Activated CD4-positive, alpha-beta memory T cell treated with anti-CD3 and anti-CD28 coated beads for 36 hours (primary cell): ENCODE data around the gene CALN1. TPM values are rescaled to one million over a fixed set of nuclear protein-coding genes. Genes with fewer than 3 reads are reported as not detected.

Experiments
- CTCF ChIA-PET: fragments of 350-600 bp; sonication (Branson Sonifier 250); formaldehyde crosslinking; loops from one replicate; lab custom pipeline; 2021; ENCODE audit warnings: antibody characterized with exemption, inconsistent platforms; lab: Charles Lee
- POLR2A ChIA-PET: fragments of 350-600 bp; sonication (Branson Sonifier 250); formaldehyde crosslinking; loops from one replicate; lab custom pipeline; 2021; ENCODE audit warnings: antibody characterized with exemption; lab: Charles Lee
- DNase-seq: peaks from one replicate; pipeline ENCODE4 v3.0.0-alpha.2; 2020
- H3K27ac Mint-ChIP-seq: one replicate; pipeline ENCODE4 v1.8.0; 2021; ENCODE audit warnings: mixed read lengths
- H3K27me3 Mint-ChIP-seq: one replicate; pipeline ENCODE4 v1.8.0; 2021; ENCODE audit warnings: mixed read lengths
- H3K36me3 Mint-ChIP-seq: one replicate; pipeline ENCODE4 v1.8.0; 2021; ENCODE audit warnings: mixed read lengths
- H3K4me1 Mint-ChIP-seq: one replicate; pipeline ENCODE4 v1.8.0; 2021; ENCODE audit warnings: low read depth, mixed read lengths
- H3K4me3 Mint-ChIP-seq: one replicate; pipeline ENCODE4 v1.8.0; 2021; ENCODE audit warnings: mild to moderate bottlenecking, mixed read lengths
- H3K9me3 Mint-ChIP-seq: one replicate; pipeline ENCODE4 v1.8.0; 2021; ENCODE audit warnings: mixed read lengths
- intact Hi-C: fragments of 100-400 bp; cut with micrococcal nuclease; formaldehyde crosslinking; loops from one replicate; pipeline ENCODE4 v1.15.1; 2023
- total RNA-seq, 2 experiments: library from RNA; stranded (reverse); gene quantifications; one replicate each; pipeline ENCODE4 v1.2.3, GENCODE V29; 2021

Gene CALN1
- total RNA-seq, 2 experiments from 2014 or later: not detected

- ChIA-PET POLR2A (no interaction called here), CTCF (no interaction called here)
- Mint-ChIP-seq H3K9me3 (peaks cover 34% of the 10 kb centered on the region), H3K27me3 (no peaks in the 10 kb centered on the region), H3K4me3 (no peak overlapping the region), H3K27ac (no peak overlapping the region), H3K36me3 (no peaks in the 10 kb centered on the region), H3K4me1 (no peaks in the 10 kb centered on the region)
- intact Hi-C loops: no loop called here
- DNase-seq: no peak
These were observed 136.6 kb downstream of the CALN1 start for GRCh38 chr7:72275382-72276070.

GRCh38 chr7:72272479-72272878, 139.7 kb downstream of the CALN1 start:
- DNase-seq: no peak
- no peak overlapping the region for H3K27ac Mint-ChIP-seq
- intact Hi-C loops: no loop called here
- H3K27me3 Mint-ChIP-seq: no peaks in the 10 kb centered on the region
- H3K9me3 Mint-ChIP-seq: peaks cover 37% of the 10 kb centered on the region
- no peak overlapping the region for H3K4me3 Mint-ChIP-seq
- POLR2A ChIA-PET: no interaction called here
- CTCF ChIA-PET: no interaction called here
- no peaks in the 10 kb centered on the region for H3K4me1 Mint-ChIP-seq
- H3K36me3 Mint-ChIP-seq: no peaks in the 10 kb centered on the region

GRCh38 chr7:72268796-72269195, 143.3 kb downstream of the CALN1 start:
- H3K4me3 Mint-ChIP-seq: no peak overlapping the region
- ChIA-PET POLR2A (no interaction called here), CTCF (no interaction called here)
- intact Hi-C loops: no loop called here
- H3K9me3 Mint-ChIP-seq: peaks cover 9% of the 10 kb centered on the region
- no peak for DNase-seq
- H3K36me3 Mint-ChIP-seq: no peaks in the 10 kb centered on the region
- H3K27me3 Mint-ChIP-seq: no peaks in the 10 kb centered on the region
- H3K27ac Mint-ChIP-seq: no peak overlapping the region
- H3K4me1 Mint-ChIP-seq: no peaks in the 10 kb centered on the region

- no peak overlapping the region for H3K4me3 Mint-ChIP-seq
- no peaks in the 10 kb centered on the region for H3K4me1 Mint-ChIP-seq
- H3K36me3 Mint-ChIP-seq: no peaks in the 10 kb centered on the region
- DNase-seq: no peak
- POLR2A ChIA-PET: no interaction called here
- no peaks in the 10 kb centered on the region for H3K27me3 Mint-ChIP-seq
- H3K27ac Mint-ChIP-seq: no peak overlapping the region
- CTCF ChIA-PET: no interaction called here
- H3K9me3 Mint-ChIP-seq: peaks cover 9% of the 10 kb centered on the region
- intact Hi-C loops: no loop called here
These were observed 144.0 kb downstream of the CALN1 start for GRCh38 chr7:72268090-72268489.

- H3K9me3 Mint-ChIP-seq: peaks cover 9% of the 10 kb centered on the region
- ChIA-PET CTCF (no interaction called here), POLR2A (no interaction called here)
- H3K27me3 Mint-ChIP-seq: no peaks in the 10 kb centered on the region
- no peak overlapping the region for H3K4me3 Mint-ChIP-seq
- DNase-seq: no peak
- intact Hi-C loops: no loop called here
- no peak overlapping the region for H3K27ac Mint-ChIP-seq
- no peaks in the 10 kb centered on the region for H3K4me1 Mint-ChIP-seq
- H3K36me3 Mint-ChIP-seq: no peaks in the 10 kb centered on the region
These were observed 144.8 kb downstream of the CALN1 start for GRCh38 chr7:72267291-72267800.

- POLR2A ChIA-PET: no interaction called here
- H3K27me3 Mint-ChIP-seq: no peaks in the 10 kb centered on the region
- H3K27ac Mint-ChIP-seq: no peak overlapping the region
- H3K4me1 Mint-ChIP-seq: no peaks in the 10 kb centered on the region
- H3K9me3 Mint-ChIP-seq: peaks cover 9% of the 10 kb centered on the region
- DNase-seq: no peak
- H3K4me3 Mint-ChIP-seq: no peak overlapping the region
- CTCF ChIA-PET: no interaction called here
- H3K36me3 Mint-ChIP-seq: no peaks in the 10 kb centered on the region
- intact Hi-C loops: no loop called here
These were observed 145.4 kb downstream of the CALN1 start for GRCh38 chr7:72266771-72267170.

GRCh38 chr7:72265071-72265904, 146.8 kb downstream of the CALN1 start:
- Mint-ChIP-seq H3K9me3 (peaks cover 5% of the 10 kb centered on the region), H3K27ac (no peak overlapping the region), H3K4me3 (no peak overlapping the region), H3K36me3 (no peaks in the 10 kb centered on the region), H3K27me3 (no peaks in the 10 kb centered on the region), H3K4me1 (no peaks in the 10 kb centered on the region)
- no peak for DNase-seq
- POLR2A ChIA-PET: no interaction called here
- CTCF ChIA-PET: no interaction called here
- intact Hi-C loops: no loop called here

GRCh38 chr7:72260406-72260805, 151.7 kb downstream of the CALN1 start:
- Mint-ChIP-seq H3K27ac (no peak overlapping the region), H3K4me1 (no peaks in the 10 kb centered on the region), H3K4me3 (no peak overlapping the region), H3K9me3 (no peaks in the 10 kb centered on the region), H3K27me3 (no peaks in the 10 kb centered on the region), H3K36me3 (no peaks in the 10 kb centered on the region)
- CTCF ChIA-PET: no interaction called here
- POLR2A ChIA-PET: no interaction called here
- DNase-seq: no peak
- intact Hi-C loops: no loop called here

- H3K4me3 Mint-ChIP-seq: no peak overlapping the region
- CTCF ChIA-PET: no interaction called here
- intact Hi-C loops: no loop called here
- no peak overlapping the region for H3K27ac Mint-ChIP-seq
- no peaks in the 10 kb centered on the region for H3K36me3 Mint-ChIP-seq
- no peak for DNase-seq
- H3K9me3 Mint-ChIP-seq: no peaks in the 10 kb centered on the region
- H3K27me3 Mint-ChIP-seq: no peaks in the 10 kb centered on the region
- no peaks in the 10 kb centered on the region for H3K4me1 Mint-ChIP-seq
- POLR2A ChIA-PET: no interaction called here
These were observed 154.1 kb downstream of the CALN1 start for GRCh38 chr7:72258074-72258473.

- CTCF ChIA-PET: interaction anchor here (0.7 kb wide), 1 partner anchor 190 kb away, joined by 5 read pairs; no protein-coding TSS in a partner anchor
- Mint-ChIP-seq H3K27me3 (no peaks in the 10 kb centered on the region), H3K4me3 (no peak overlapping the region), H3K27ac (no peak overlapping the region), H3K4me1 (no peaks in the 10 kb centered on the region), H3K9me3 (peaks cover 3% of the 10 kb centered on the region), H3K36me3 (no peaks in the 10 kb centered on the region)
- POLR2A ChIA-PET: no interaction called here
- intact Hi-C loops: no loop called here
- DNase-seq: no peak
These were observed 157.7 kb downstream of the CALN1 start for GRCh38 chr7:72254455-72254854.

GRCh38 chr7:72249106-72249505, 163.0 kb downstream of the CALN1 start:
- CTCF ChIA-PET: no interaction called here
- Mint-ChIP-seq H3K27ac (no peak overlapping the region), H3K27me3 (no peaks in the 10 kb centered on the region), H3K4me3 (no peak overlapping the region), H3K36me3 (no peaks in the 10 kb centered on the region), H3K4me1 (no peaks in the 10 kb centered on the region), H3K9me3 (peaks cover 11% of the 10 kb centered on the region)
- no peak for DNase-seq
- POLR2A ChIA-PET: no interaction called here
- intact Hi-C loops: no loop called here

GRCh38 chr7:72244826-72245398, 167.2 kb downstream of the CALN1 start:
- no peak overlapping the region for H3K4me3 Mint-ChIP-seq
- intact Hi-C loops: no loop called here
- no peaks in the 10 kb centered on the region for H3K36me3 Mint-ChIP-seq
- POLR2A ChIA-PET: no interaction called here
- H3K4me1 Mint-ChIP-seq: no peaks in the 10 kb centered on the region
- peaks cover 8% of the 10 kb centered on the region for H3K9me3 Mint-ChIP-seq
- no peaks in the 10 kb centered on the region for H3K27me3 Mint-ChIP-seq
- no peak overlapping the region for H3K27ac Mint-ChIP-seq
- no peak for DNase-seq
- CTCF ChIA-PET: no interaction called here
